ENCODE data around the gene CHCHD6. TPM values are rescaled to one million over a fixed set of nuclear protein-coding genes. Genes with fewer than 3 reads are reported as not detected.

CHCHD6 gene
- total and polyA plus RNA-seq, 8 donors: 5.0 to 10.9 (median 6.0) TPM

- 47 to 57% methylated on average over 4 of the region's 4 CpGs for WGBS, 2 donors
- no peak overlapping the region for H3K27ac ChIP-seq
- intact Hi-C loops (cut with DNase I): loop anchor here in 1 of 3 donors (10.0 kb wide), 1 partner anchor 882 kb away; no protein-coding TSS in a partner anchor
- DNase-seq (no peak), FAIRE-seq (no peak), ATAC-seq (no peak)
- H3K36me3 ChIP-seq: no peaks in the 10 kb centered on the region
- H3K4me3 ChIP-seq: no peak overlapping the region
- no peaks in the 10 kb centered on the region for H3K4me1 ChIP-seq
- H3K9me3 ChIP-seq: no peaks in the 10 kb centered on the region
- no peak for TF ChIP-seq CTCF (IDR thresholded peaks at IDR 0.05)
- peaks cover 0 to 7% (median 0%) of the 10 kb centered on the region in 4 donors for H3K27me3 ChIP-seq
These were observed 40.8 kb upstream of the CHCHD6 start for GRCh38 chr3:126663257-126663656.

GRCh38 chr3:126663750-126664149 lies 40.3 kb upstream of the CHCHD6 start:
- 72 to 82% methylated on average over 8 of the region's 8 CpGs for WGBS, 2 donors
- Histone ChIP-seq H3K9me3 (no peaks in the 10 kb centered on the region), H3K27ac (no peak overlapping the region), H3K36me3 (no peaks in the 10 kb centered on the region), H3K4me3 (no peak overlapping the region), H3K4me1 (no peaks in the 10 kb centered on the region), H3K27me3 (peaks cover 0 to 7% (median 0%) of the 10 kb centered on the region in 4 donors)
- no peak for ATAC-seq
- no peak for FAIRE-seq
- TF ChIP-seq CTCF (IDR thresholded peaks at IDR 0.05): no peak
- DNase-seq: no peak
- intact Hi-C loops (cut with DNase I): loop anchor here in 1 of 3 donors (10.0 kb wide), 1 partner anchor 881 kb away; no protein-coding TSS in a partner anchor

- Histone ChIP-seq H3K4me1 (no peaks in the 10 kb centered on the region), H3K4me3 (no peak overlapping the region), H3K36me3 (no peaks in the 10 kb centered on the region), H3K27ac (no peak overlapping the region), H3K9me3 (no peaks in the 10 kb centered on the region), H3K27me3 (peaks cover 0 to 7% (median 0%) of the 10 kb centered on the region in 4 donors)
- intact Hi-C loops (cut with DNase I): loop anchor here in 1 of 3 donors (10.0 kb wide), 1 partner anchor 880 kb away; no protein-coding TSS in a partner anchor
- TF ChIP-seq CTCF (IDR thresholded peaks at IDR 0.05): no peak
- 42 to 46% methylated on average over 5 of the region's 5 CpGs for WGBS, 2 donors
- DNase-seq: no peak
- ATAC-seq: no peak
- FAIRE-seq: no peak
These were observed 39.3 kb upstream of the CHCHD6 start for GRCh38 chr3:126664591-126665214.

DNA sequence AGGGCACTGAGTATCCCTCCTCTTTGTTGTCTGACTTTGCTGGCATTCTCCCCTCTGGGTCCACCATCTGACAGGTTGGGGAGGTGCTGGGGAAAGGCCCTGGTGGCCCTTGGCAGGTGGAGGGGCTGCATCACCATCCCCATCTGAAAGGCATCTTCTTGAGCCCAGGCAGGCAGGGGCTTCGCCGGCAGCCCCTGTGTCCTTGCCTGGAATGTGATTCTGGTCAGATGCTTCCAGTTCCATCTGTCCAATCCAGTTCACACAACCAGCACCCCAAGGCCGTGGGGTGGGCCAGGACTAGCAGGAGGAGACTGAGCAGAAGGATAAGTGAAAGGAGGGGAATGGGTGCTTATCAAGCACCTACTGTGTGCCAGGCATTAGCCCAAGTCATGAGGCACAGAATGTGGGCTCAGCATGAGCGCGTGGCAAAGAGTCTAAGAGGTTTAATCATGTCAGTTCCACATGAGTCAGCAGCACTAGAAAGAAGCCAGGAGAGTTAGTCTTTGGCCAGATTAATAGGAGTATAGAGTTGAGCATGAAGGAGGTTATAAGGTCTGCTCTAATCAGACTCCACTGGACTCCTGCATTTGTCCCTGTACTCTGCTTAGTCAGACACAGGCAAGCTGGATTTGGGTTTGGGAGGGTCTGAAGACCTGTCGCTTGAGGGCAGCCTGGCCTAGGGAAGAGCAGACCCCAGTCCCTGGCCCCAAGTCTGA lies 38.7 kb upstream of the CHCHD6 start:
- Histone ChIP-seq H3K27me3 (peaks cover 0 to 7% (median 0%) of the 10 kb centered on the region in 4 donors), H3K36me3 (no peaks in the 10 kb centered on the region), H3K9me3 (no peaks in the 10 kb centered on the region), H3K4me3 (no peak overlapping the region), H3K27ac (no peak overlapping the region), H3K4me1 (no peaks in the 10 kb centered on the region)
- FAIRE-seq (no peak), DNase-seq (no peak), ATAC-seq (no peak)
- intact Hi-C loops (cut with DNase I): loop anchor here in 1 of 3 donors (10.0 kb wide), 1 partner anchor 879 kb away; no protein-coding TSS in a partner anchor
- WGBS, 2 donors: 70 to 71% methylated on average over 6 of the region's 6 CpGs
- TF ChIP-seq CTCF (IDR thresholded peaks at IDR 0.05): no peak

Measured in pancreas (tissue), 10 donors.